ENCODE results near the gene MAN2A1.

Gene MAN2A1

DNA sequence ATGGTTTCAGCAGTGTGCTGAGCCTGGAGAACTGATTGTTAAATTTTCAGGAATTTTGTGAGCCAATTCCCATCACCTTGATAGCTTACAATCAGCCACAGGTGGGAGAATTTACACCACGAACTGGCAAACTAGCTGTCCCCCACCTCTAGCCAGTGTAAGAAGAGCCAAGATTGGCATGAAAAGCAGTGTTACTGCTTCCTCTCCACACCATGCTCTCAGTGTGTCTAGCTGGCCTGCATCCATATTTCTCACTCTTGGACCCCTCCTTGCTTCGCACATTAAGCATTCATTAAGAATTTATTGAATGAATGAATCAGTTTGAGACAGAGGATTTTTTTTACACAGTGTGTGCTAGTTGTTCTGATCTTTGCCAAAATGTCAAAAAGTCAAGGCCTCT is 36.7 kb upstream of the MAN2A1 start:
- TF ChIP-seq, protein P1, sequence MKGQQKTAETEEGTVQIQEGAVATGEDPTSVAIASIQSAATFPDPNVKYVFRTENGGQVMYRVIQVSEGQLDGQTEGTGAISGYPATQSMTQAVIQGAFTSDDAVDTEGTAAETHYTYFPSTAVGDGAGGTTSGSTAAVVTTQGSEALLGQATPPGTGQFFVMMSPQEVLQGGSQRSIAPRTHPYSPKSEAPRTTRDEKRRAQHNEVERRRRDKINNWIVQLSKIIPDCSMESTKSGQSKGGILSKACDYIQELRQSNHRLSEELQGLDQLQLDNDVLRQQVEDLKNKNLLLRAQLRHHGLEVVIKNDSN (IDR thresholded peaks at IDR 0.05) = no peak
- TF ChIP-seq NFIC (IDR thresholded peaks at IDR 0.05) = no peak
- no peak for TF ChIP-seq RAD21 (IDR thresholded peaks at IDR 0.05; ENCODE audit: low read depth)
- TF ChIP-seq TEAD4 (IDR thresholded peaks at IDR 0.05) = no peak
- TF ChIP-seq, protein P2, sequence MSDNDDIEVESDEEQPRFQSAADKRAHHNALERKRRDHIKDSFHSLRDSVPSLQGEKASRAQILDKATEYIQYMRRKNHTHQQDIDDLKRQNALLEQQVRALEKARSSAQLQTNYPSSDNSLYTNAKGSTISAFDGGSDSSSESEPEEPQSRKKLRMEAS (IDR thresholded peaks at IDR 0.05) = no peak
- TF ChIP-seq TCF12 (IDR thresholded peaks at IDR 0.05; ENCODE audit: low read depth) = no peak

DNA sequence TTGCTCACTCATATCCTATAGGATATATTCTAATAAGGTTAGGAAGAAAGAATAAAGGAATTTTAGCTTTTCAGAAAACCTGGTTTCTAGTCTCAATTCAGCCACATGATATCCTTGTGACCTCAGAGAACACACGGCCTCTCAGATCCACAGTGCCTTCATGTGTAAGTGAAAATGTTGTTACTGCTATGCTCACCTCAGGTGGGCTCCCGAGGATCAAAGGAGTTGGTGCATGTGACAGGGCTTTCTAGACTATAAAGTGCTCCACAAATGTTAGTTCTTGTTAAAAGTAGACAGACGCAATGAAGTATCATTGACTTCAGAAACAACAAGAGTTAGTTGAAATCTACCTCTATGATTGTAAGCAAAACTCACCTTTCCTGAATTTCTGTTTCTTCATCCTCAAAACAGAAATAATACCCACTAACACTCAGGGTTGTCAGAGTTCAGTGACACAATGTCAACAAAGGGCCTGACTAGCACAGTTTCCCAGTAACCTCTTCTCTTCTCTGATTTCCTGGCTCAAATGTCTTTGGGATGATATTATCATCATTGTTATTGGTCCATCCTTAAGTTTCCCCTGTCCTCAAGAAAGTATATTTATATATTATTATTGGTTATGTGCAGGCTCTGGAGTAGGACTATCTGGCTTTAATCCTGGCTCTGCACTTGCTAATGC is 36.0 kb upstream of the MAN2A1 start:
- TF ChIP-seq, protein P1 (IDR thresholded peaks at IDR 0.05) = no peak
- TF ChIP-seq, protein P2 (IDR thresholded peaks at IDR 0.05) = no peak
- no peak for TF ChIP-seq TCF12 (IDR thresholded peaks at IDR 0.05; ENCODE audit: low read depth)
- TF ChIP-seq, protein P3, sequence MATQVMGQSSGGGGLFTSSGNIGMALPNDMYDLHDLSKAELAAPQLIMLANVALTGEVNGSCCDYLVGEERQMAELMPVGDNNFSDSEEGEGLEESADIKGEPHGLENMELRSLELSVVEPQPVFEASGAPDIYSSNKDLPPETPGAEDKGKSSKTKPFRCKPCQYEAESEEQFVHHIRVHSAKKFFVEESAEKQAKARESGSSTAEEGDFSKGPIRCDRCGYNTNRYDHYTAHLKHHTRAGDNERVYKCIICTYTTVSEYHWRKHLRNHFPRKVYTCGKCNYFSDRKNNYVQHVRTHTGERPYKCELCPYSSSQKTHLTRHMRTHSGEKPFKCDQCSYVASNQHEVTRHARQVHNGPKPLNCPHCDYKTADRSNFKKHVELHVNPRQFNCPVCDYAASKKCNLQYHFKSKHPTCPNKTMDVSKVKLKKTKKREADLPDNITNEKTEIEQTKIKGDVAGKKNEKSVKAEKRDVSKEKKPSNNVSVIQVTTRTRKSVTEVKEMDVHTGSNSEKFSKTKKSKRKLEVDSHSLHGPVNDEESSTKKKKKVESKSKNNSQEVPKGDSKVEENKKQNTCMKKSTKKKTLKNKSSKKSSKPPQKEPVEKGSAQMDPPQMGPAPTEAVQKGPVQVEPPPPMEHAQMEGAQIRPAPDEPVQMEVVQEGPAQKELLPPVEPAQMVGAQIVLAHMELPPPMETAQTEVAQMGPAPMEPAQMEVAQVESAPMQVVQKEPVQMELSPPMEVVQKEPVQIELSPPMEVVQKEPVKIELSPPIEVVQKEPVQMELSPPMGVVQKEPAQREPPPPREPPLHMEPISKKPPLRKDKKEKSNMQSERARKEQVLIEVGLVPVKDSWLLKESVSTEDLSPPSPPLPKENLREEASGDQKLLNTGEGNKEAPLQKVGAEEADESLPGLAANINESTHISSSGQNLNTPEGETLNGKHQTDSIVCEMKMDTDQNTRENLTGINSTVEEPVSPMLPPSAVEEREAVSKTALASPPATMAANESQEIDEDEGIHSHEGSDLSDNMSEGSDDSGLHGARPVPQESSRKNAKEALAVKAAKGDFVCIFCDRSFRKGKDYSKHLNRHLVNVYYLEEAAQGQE (IDR thresholded peaks at IDR 0.05; ENCODE audit: low read depth) = no peak
- TF ChIP-seq ZBTB7A (IDR thresholded peaks at IDR 0.05; ENCODE audit: low read depth) = no peak
- no peak for TF ChIP-seq EP300 (IDR thresholded peaks at IDR 0.05; ENCODE audit: borderline replicate concordance)
- TF ChIP-seq CREB1 (IDR thresholded peaks at IDR 0.05; ENCODE audit: low read depth) = no peak
- TF ChIP-seq EGR1 (IDR thresholded peaks at IDR 0.05) = no peak
- no peak for TF ChIP-seq TEAD4 (IDR thresholded peaks at IDR 0.05)
- no peak for TF ChIP-seq RAD21 (IDR thresholded peaks at IDR 0.05; ENCODE audit: low read depth)
- no peak for TF ChIP-seq YY1 (IDR thresholded peaks at IDR 0.05; ENCODE audit: low read depth)
- no peak for TF ChIP-seq CEBPB (IDR thresholded peaks at IDR 0.05)
- TF ChIP-seq FOXM1 (IDR thresholded peaks at IDR 0.05; ENCODE audit: borderline replicate concordance, low read depth) = no peak
- TF ChIP-seq NFIC (IDR thresholded peaks at IDR 0.05) = no peak
- TF ChIP-seq TAF1 (IDR thresholded peaks at IDR 0.05; ENCODE audit: low read depth) = no peak

DNA sequence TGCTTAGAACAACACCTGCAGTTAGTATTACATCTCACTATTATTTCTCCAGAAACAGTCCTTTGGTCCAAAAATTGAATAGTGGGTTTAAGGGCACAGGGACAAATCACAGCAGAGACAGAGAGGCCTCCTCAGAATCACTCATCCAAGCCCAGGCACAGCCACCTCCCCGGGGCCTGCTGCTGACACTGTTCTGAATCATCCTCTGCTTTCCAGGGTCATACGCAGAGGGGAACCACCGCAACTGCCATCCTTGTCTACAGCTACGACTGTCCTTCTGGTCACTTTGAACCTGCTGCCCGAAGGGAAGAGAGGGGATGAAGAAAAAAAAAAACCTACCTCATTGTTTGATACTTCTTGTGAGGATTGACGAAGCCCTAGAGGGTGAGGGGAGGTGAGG is 35.3 kb upstream of the MAN2A1 start:
- TF ChIP-seq EP300 (IDR thresholded peaks at IDR 0.05; ENCODE audit: borderline replicate concordance) (no peak), ZBTB7A (IDR thresholded peaks at IDR 0.05; ENCODE audit: low read depth) (no peak)

DNA sequence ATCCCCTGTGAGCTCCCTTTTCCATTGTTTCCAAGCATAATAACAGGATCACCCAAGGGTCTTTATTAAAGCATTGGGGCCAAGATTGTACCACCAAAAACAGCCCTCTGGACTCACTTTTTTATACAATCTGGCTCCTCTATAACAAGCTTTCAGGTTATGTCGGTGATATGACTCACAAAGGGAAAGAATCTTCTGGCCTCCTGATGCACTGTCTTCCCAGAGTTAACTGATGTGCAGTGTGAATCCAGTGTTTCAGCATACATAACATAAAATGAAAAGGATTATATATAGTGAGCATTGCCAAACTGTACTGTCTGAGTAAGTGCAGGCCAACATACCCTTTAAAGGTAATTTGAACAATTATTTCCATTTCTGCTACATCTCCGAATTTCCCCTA is 33.9 kb upstream of the MAN2A1 start:
- TF ChIP-seq, protein P2 (IDR thresholded peaks at IDR 0.05) = no peak
- TF ChIP-seq TCF12 (IDR thresholded peaks at IDR 0.05; ENCODE audit: low read depth) (no peak), YY1 (IDR thresholded peaks at IDR 0.05; ENCODE audit: low read depth) (no peak), TEAD4 (IDR thresholded peaks at IDR 0.05) (no peak), RAD21 (IDR thresholded peaks at IDR 0.05; ENCODE audit: low read depth) (no peak), NFIC (IDR thresholded peaks at IDR 0.05) (no peak), CEBPB (IDR thresholded peaks at IDR 0.05) (no peak), ZBTB7A (IDR thresholded peaks at IDR 0.05; ENCODE audit: low read depth) (no peak), EGR1 (IDR thresholded peaks at IDR 0.05) (no peak), CREB1 (IDR thresholded peaks at IDR 0.05; ENCODE audit: low read depth) (no peak), TAF1 (IDR thresholded peaks at IDR 0.05; ENCODE audit: low read depth) (no peak), EP300 (IDR thresholded peaks at IDR 0.05; ENCODE audit: borderline replicate concordance) (no peak), FOXM1 (IDR thresholded peaks at IDR 0.05; ENCODE audit: borderline replicate concordance, low read depth) (no peak)
- TF ChIP-seq, protein P1 (IDR thresholded peaks at IDR 0.05) = no peak
- TF ChIP-seq, protein P3 (IDR thresholded peaks at IDR 0.05; ENCODE audit: low read depth) = no peak

DNA sequence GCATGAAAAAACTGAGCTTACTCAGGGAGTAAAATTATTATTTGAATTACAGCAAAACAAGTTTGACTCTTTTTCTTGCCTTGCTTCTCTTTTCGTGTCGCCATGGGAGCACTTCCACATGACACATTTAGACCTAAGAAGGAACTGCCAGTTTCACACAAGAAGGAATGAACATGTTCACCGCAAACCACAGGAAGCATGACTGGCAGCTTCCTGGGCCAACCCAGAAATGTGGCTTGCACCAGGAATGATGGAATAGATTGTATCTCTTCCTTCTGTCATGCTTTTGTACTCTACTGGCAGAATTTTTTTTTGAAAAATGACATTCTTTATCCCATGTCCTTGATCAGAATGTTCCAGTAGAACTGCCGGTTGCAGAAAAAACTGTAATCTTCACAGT is 32.9 kb upstream of the MAN2A1 start:
- no peak for TF ChIP-seq EP300 (IDR thresholded peaks at IDR 0.05; ENCODE audit: borderline replicate concordance)
- TF ChIP-seq TAF1 (IDR thresholded peaks at IDR 0.05; ENCODE audit: low read depth) = no peak
- TF ChIP-seq CREB1 (IDR thresholded peaks at IDR 0.05; ENCODE audit: low read depth) = no peak
- no peak for TF ChIP-seq EGR1 (IDR thresholded peaks at IDR 0.05)
- no peak for TF ChIP-seq TEAD4 (IDR thresholded peaks at IDR 0.05)
- no peak for TF ChIP-seq RAD21 (IDR thresholded peaks at IDR 0.05; ENCODE audit: low read depth)
- TF ChIP-seq, protein P3 (IDR thresholded peaks at IDR 0.05; ENCODE audit: low read depth) = no peak
- TF ChIP-seq NFIC (IDR thresholded peaks at IDR 0.05) = no peak
- TF ChIP-seq YY1 (IDR thresholded peaks at IDR 0.05; ENCODE audit: low read depth) = no peak
- no peak for TF ChIP-seq CEBPB (IDR thresholded peaks at IDR 0.05)
- TF ChIP-seq FOXM1 (IDR thresholded peaks at IDR 0.05; ENCODE audit: borderline replicate concordance, low read depth) = no peak
- TF ChIP-seq, protein P2 (IDR thresholded peaks at IDR 0.05) = no peak
- no peak for TF ChIP-seq ZBTB7A (IDR thresholded peaks at IDR 0.05; ENCODE audit: low read depth)
- TF ChIP-seq, protein P1 (IDR thresholded peaks at IDR 0.05) = no peak
- no peak for TF ChIP-seq TCF12 (IDR thresholded peaks at IDR 0.05; ENCODE audit: low read depth)
